SK-N-SH (cell line): Measurements from ENCODE around the gene LRRC70. TPM values are rescaled to one million over a fixed set of nuclear protein-coding genes. Genes with fewer than 3 reads are reported as not detected.

Experiments used
- CTCF ChIA-PET: fragments of 300-600, 350-600 bp; formaldehyde crosslinking; extraction: SDS; loops from one replicate; lab custom pipeline; 2021; lab: Yijun Ruan, JAX
- POLR2A ChIA-PET: fragments of 350-600 bp; sonication (Branson Sonifier 250); formaldehyde crosslinking; extraction: SDS; loops from one replicate; lab custom pipeline; 2020; ENCODE audit warnings: antibody characterized with exemption, inconsistent platforms; lab: Yijun Ruan, JAX
- DNase-seq: peaks from one replicate; pipeline ENCODE4 v3.0.0; 2012
- H2AFZ ChIP-seq: fragments of 200-600 bp; sonication (generic); 2 replicates; pipeline ENCODE4 v1.8.1; 2016; ENCODE audit warnings: antibody characterized with exemption, mild to moderate bottlenecking, low read depth
- H3F3A ChIP-seq: fragments of 200-600 bp; sonication (generic); replicated peaks from 2 replicates; pipeline ENCODE3; 2016; ENCODE audit warnings: antibody characterized with exemption, mild to moderate bottlenecking; ENCODE audit not compliant: insufficient read depth
- H3K27ac ChIP-seq, 2 experiments: fragments of 200-500 bp in 1 of 2; fragments of 200-600 bp in 1 of 2; sonication (Bioruptor generic) in 1 of 2; sonication (generic), shearing (Covaris generic) in 1 of 2; 2 replicates each; pipeline versions ENCODE4 v1.5.1 to v1.6.1; 2014 to 2016; ENCODE audit warnings: low read depth in 2 of 2, inconsistent platforms in 1 of 2, low read length in 1 of 2, mild to moderate bottlenecking in 1 of 2, mixed read lengths in 1 of 2
- H3K27me3 ChIP-seq: fragments of 200-600 bp; sonication (generic), shearing (Covaris generic); 2 replicates; pipeline ENCODE4 v1.6.1; 2016; ENCODE audit warnings: mixed run types; ENCODE audit not compliant: insufficient read depth
- H3K36me3 ChIP-seq, 2 experiments: fragments of 200-500 bp in 1 of 2; fragments of 200-600 bp in 1 of 2; sonication (Bioruptor generic) in 1 of 2; sonication (generic) in 1 of 2; replicated peaks in 1 of 2; 2 replicates each; pipeline versions ENCODE3 to v1.5.1; 2014 to 2016; ENCODE audit warnings: low read length in 1 of 2, mild to moderate bottlenecking in 1 of 2; ENCODE audit not compliant: insufficient read depth in 2 of 2, control insufficient read depth in 1 of 2
- H3K4me1 ChIP-seq, 2 experiments: fragments of 200-500 bp in 1 of 2; fragments of 200-600 bp in 1 of 2; sonication (Bioruptor generic) in 1 of 2; sonication (generic), shearing (Covaris generic) in 1 of 2; 2 replicates each; pipeline versions ENCODE4 v1.5.1 to v1.6.1; 2014 to 2016; ENCODE audit warnings: low read depth in 1 of 2, low read length in 1 of 2, mixed run types in 1 of 2; ENCODE audit not compliant: insufficient read depth in 2 of 2, control insufficient read depth in 1 of 2
- H3K4me2 ChIP-seq: fragments of 200-600 bp; sonication (generic), shearing (Covaris generic); 2 replicates; pipeline ENCODE4 v1.6.1; 2017; ENCODE audit warnings: mixed run types
- H3K4me3 ChIP-seq, 2 experiments: fragments of 200-500 bp in 1 of 2; fragments of 200-600 bp in 1 of 2; sonication (Bioruptor generic) in 1 of 2; sonication (generic), shearing (Covaris generic) in 1 of 2; 2 replicates each; pipeline versions ENCODE4 v1.5.1 to v1.8.1; 2014 to 2016; ENCODE audit warnings: low read depth in 2 of 2, inconsistent platforms in 1 of 2, low read length in 1 of 2, mild to moderate bottlenecking in 1 of 2, mixed read lengths in 1 of 2, moderate library complexity in 1 of 2
- H3K79me2 ChIP-seq: fragments of 200-600 bp; sonication (generic); 2 replicates; pipeline ENCODE4 v1.8.1; 2017; ENCODE audit warnings: mild to moderate bottlenecking; ENCODE audit not compliant: insufficient read depth
- H3K9ac ChIP-seq: fragments of 200-600 bp; sonication (generic); 2 replicates; pipeline ENCODE4 v1.6.1; 2017; ENCODE audit warnings: mixed run types
- H3K9me2 ChIP-seq: fragments of 200-600 bp; sonication (generic); 2 replicates; pipeline ENCODE4 v1.6.1; 2017; ENCODE audit warnings: mixed run types
- H3K9me3 ChIP-seq: fragments of 200-600 bp; sonication (generic); 2 replicates; pipeline ENCODE4 v1.6.1; 2017; ENCODE audit warnings: mixed run types, mild to moderate bottlenecking, moderate library complexity
- H4K20me1 ChIP-seq: fragments of 200-600 bp; sonication (generic); 2 replicates; pipeline ENCODE4 v1.6.1; 2017; ENCODE audit warnings: mild to moderate bottlenecking, mixed run types; ENCODE audit not compliant: insufficient read depth
- CHD2 ChIP-seq: fragments of 150-350 bp; IDR thresholded peaks from 2 replicates; pipeline ENCODE4 v1.6.1; 2018; ENCODE audit warnings: low read length; ENCODE audit not compliant: partially characterized antibody
- FOSL2 ChIP-seq: IDR thresholded peaks from 2 replicates; pipeline ENCODE4 v1.4.0; 2012; ENCODE audit warnings: low read depth, mild to moderate bottlenecking, moderate library complexity, borderline replicate concordance
- FOXM1 ChIP-seq: IDR thresholded peaks from 2 replicates; pipeline ENCODE4 v1.4.0; 2012; ENCODE audit warnings: low read depth, mild to moderate bottlenecking
- IRF3 ChIP-seq: fragments of 150-350 bp; IDR thresholded peaks from 2 replicates; pipeline ENCODE4 v1.6.1; 2016; ENCODE audit warnings: mild to moderate bottlenecking, low read depth, low read length
- MXI1 ChIP-seq: IDR thresholded peaks from 2 replicates; pipeline ENCODE4 v1.6.1; 2012; ENCODE audit warnings: mild to moderate bottlenecking, low read depth, low read length, improper control_type of control experiment
- NRF1 ChIP-seq: IDR thresholded peaks from 2 replicates; pipeline ENCODE4 v1.6.1; 2012; ENCODE audit warnings: low read depth, mild to moderate bottlenecking, low read length
- TAF1 ChIP-seq: IDR thresholded peaks from 2 replicates; pipeline ENCODE4 v1.6.1; 2012; ENCODE audit warnings: low read depth, mild to moderate bottlenecking, low read length, moderate library complexity, borderline replicate concordance
- TCF12 ChIP-seq: IDR thresholded peaks from 2 replicates; pipeline ENCODE4 v1.4.0; 2012
- USF2 ChIP-seq: fragments of 150-350 bp; IDR thresholded peaks from 2 replicates; pipeline ENCODE4 v1.6.1; 2017; ENCODE audit warnings: antibody characterized with exemption, low read length, low read depth, borderline replicate concordance
- WGBS: methylation state at CpG from one replicate; pipeline ENCODE4 v1.1.6; 2017; ENCODE audit warnings: low lambda C conversion rate; 5-methylcytosine and 5-hydroxymethylcytosine counted together
- polyA plus RNA-seq, 3 experiments: library from polyadenylated mRNA; depleted of rRNA; stranded (reverse); fragments of >200 nt; gene quantifications; 2 replicates each; pipeline ENCODE4 v1.2.3, GENCODE V29; 2012
- TF ChIP-seq, protein P1 (sequence below): IDR thresholded peaks from 2 replicates; pipeline ENCODE4 v1.6.1; 2012; ENCODE audit warnings: mild to moderate bottlenecking, low read depth, low read length, moderate library complexity
- TF ChIP-seq, protein P2 (sequence below): IDR thresholded peaks from 2 replicates; pipeline ENCODE4 v1.4.0; 2012; ENCODE audit warnings: low read depth
- TF ChIP-seq, protein P3 (sequence below): fragments of 200-600 bp; sonication (generic); IDR thresholded peaks from 2 replicates; pipeline ENCODE4 v1.6.1; 2017; ENCODE audit warnings: antibody characterized with exemption, mild to moderate bottlenecking, moderate library complexity
- TF ChIP-seq, protein P4 (sequence below): IDR thresholded peaks from 2 replicates; pipeline ENCODE4 v1.4.0; 2012; ENCODE audit warnings: low read depth, borderline replicate concordance
- TF ChIP-seq, protein P5 (sequence below): IDR thresholded peaks from 2 replicates; pipeline ENCODE4; 2012

Gene LRRC70
- polyA plus RNA-seq, 1 of the 3 experiments (the other 2 are of a cell fraction), result 0.08 TPM

GRCh38 chr5:62592558-62592957 lies 13.9 kb downstream of the LRRC70 start:
- CTCF ChIA-PET, result interaction anchor here (1.4 kb wide), 1 partner anchor 186 kb away, joined by 5 read pairs; no protein-coding TSS in a partner anchor

More at GRCh38 chr5:62592558-62592957, 13.9 kb downstream of the LRRC70 start:
- POLR2A ChIA-PET, result no interaction called here
- H3K9me3 ChIP-seq, result no peaks in the 10 kb centered on the region
- H3K27ac ChIP-seq, result no peak overlapping the region
- WGBS, result 89% methylated on average over 8 of the region's 8 CpGs
- no peak overlapping the region for H3K9ac ChIP-seq
- H3K79me2 ChIP-seq, result no peaks in the 10 kb centered on the region
- H2AFZ ChIP-seq, result no peak overlapping the region
- H3K4me1 ChIP-seq, result no peaks in the 10 kb centered on the region; a peak in 1 of 4 replicates
- no peaks in the 10 kb centered on the region for H3K27me3 ChIP-seq
- H3F3A ChIP-seq, result no peaks in the 10 kb centered on the region
- no peak overlapping the region for H3K4me3 ChIP-seq
- no peak overlapping the region for H3K4me2 ChIP-seq
- no peak for TF ChIP-seq CHD2
- TF ChIP-seq IRF3, result no peak
- TF ChIP-seq, protein P1, sequence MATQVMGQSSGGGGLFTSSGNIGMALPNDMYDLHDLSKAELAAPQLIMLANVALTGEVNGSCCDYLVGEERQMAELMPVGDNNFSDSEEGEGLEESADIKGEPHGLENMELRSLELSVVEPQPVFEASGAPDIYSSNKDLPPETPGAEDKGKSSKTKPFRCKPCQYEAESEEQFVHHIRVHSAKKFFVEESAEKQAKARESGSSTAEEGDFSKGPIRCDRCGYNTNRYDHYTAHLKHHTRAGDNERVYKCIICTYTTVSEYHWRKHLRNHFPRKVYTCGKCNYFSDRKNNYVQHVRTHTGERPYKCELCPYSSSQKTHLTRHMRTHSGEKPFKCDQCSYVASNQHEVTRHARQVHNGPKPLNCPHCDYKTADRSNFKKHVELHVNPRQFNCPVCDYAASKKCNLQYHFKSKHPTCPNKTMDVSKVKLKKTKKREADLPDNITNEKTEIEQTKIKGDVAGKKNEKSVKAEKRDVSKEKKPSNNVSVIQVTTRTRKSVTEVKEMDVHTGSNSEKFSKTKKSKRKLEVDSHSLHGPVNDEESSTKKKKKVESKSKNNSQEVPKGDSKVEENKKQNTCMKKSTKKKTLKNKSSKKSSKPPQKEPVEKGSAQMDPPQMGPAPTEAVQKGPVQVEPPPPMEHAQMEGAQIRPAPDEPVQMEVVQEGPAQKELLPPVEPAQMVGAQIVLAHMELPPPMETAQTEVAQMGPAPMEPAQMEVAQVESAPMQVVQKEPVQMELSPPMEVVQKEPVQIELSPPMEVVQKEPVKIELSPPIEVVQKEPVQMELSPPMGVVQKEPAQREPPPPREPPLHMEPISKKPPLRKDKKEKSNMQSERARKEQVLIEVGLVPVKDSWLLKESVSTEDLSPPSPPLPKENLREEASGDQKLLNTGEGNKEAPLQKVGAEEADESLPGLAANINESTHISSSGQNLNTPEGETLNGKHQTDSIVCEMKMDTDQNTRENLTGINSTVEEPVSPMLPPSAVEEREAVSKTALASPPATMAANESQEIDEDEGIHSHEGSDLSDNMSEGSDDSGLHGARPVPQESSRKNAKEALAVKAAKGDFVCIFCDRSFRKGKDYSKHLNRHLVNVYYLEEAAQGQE, result no peak
- TF ChIP-seq NRF1, result no peak
- no peak for TF ChIP-seq MXI1
- TF ChIP-seq, protein P2, sequence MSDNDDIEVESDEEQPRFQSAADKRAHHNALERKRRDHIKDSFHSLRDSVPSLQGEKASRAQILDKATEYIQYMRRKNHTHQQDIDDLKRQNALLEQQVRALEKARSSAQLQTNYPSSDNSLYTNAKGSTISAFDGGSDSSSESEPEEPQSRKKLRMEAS, result no peak
- TF ChIP-seq, protein P3, sequence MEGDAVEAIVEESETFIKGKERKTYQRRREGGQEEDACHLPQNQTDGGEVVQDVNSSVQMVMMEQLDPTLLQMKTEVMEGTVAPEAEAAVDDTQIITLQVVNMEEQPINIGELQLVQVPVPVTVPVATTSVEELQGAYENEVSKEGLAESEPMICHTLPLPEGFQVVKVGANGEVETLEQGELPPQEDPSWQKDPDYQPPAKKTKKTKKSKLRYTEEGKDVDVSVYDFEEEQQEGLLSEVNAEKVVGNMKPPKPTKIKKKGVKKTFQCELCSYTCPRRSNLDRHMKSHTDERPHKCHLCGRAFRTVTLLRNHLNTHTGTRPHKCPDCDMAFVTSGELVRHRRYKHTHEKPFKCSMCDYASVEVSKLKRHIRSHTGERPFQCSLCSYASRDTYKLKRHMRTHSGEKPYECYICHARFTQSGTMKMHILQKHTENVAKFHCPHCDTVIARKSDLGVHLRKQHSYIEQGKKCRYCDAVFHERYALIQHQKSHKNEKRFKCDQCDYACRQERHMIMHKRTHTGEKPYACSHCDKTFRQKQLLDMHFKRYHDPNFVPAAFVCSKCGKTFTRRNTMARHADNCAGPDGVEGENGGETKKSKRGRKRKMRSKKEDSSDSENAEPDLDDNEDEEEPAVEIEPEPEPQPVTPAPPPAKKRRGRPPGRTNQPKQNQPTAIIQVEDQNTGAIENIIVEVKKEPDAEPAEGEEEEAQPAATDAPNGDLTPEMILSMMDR, result no peak
- TF ChIP-seq TCF12, result no peak
- TF ChIP-seq, protein P4, sequence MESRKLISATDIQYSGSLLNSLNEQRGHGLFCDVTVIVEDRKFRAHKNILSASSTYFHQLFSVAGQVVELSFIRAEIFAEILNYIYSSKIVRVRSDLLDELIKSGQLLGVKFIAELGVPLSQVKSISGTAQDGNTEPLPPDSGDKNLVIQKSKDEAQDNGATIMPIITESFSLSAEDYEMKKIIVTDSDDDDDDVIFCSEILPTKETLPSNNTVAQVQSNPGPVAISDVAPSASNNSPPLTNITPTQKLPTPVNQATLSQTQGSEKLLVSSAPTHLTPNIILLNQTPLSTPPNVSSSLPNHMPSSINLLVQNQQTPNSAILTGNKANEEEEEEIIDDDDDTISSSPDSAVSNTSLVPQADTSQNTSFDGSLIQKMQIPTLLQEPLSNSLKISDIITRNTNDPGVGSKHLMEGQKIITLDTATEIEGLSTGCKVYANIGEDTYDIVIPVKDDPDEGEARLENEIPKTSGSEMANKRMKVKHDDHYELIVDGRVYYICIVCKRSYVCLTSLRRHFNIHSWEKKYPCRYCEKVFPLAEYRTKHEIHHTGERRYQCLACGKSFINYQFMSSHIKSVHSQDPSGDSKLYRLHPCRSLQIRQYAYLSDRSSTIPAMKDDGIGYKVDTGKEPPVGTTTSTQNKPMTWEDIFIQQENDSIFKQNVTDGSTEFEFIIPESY, result no peak
- TF ChIP-seq FOSL2, result no peak
- TF ChIP-seq TAF1, result no peak
- TF ChIP-seq, protein P5, sequence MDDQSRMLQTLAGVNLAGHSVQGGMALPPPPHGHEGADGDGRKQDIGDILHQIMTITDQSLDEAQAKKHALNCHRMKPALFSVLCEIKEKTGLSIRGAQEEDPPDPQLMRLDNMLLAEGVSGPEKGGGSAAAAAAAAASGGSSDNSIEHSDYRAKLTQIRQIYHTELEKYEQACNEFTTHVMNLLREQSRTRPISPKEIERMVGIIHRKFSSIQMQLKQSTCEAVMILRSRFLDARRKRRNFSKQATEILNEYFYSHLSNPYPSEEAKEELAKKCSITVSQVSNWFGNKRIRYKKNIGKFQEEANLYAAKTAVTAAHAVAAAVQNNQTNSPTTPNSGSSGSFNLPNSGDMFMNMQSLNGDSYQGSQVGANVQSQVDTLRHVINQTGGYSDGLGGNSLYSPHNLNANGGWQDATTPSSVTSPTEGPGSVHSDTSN, result no peak
- no peak for TF ChIP-seq USF2
- no peak for TF ChIP-seq FOXM1
- TF ChIP-seq, all 33 proteins: peak for 0
- H3K36me3 ChIP-seq, result peaks cover 4 to 5% of the 10 kb centered on the region in 2 experiments
- no peaks in the 10 kb centered on the region for H3K9me2 ChIP-seq
- H4K20me1 ChIP-seq, result no peaks in the 10 kb centered on the region
- DNase-seq, result no peak
